ACHN (cell line): ENCODE measurements around the gene TRIB2.
A peak's percentile ranks its signal among the peaks of the same experiment; 100 is the strongest.
"Not testable (repeated sequence)": the region's sequence is repeated elsewhere in the genome, so short reads cannot be mapped to it uniquely, and the experiment has no call there.

Experiments
- DNase-seq: peaks from one replicate; pipeline ENCODE4 v3.0.0-alpha.2; 2015
- in situ Hi-C: cut with HindIII; loops from 2 replicates; pipeline ENCODE4 v1.10.0; 2017; ENCODE audit warnings: low sequenced_read_pairs, low pct_ligation_motif_present, low pct_unique_long_range_greater_than_20kb

TRIB2 gene

GRCh38 chr2:12716282-12717190 lies at the start of gene TRIB2:
Gene TRIB2 (plus strand): TSS chr2:12716936. CDS start chr2:12718308, 1,372 bp downstream.
- DNase-seq = peak; percentile 84
- in situ Hi-C loops = no loop called here

GRCh38 chr2:12669036-12669435 lies 47.7 kb upstream of the TRIB2 start:
- no peak for DNase-seq
- in situ Hi-C loops = no loop called here

GRCh38 chr2:12672711-12673315 lies 43.9 kb upstream of the TRIB2 start:
- in situ Hi-C loops = no loop called here
- DNase-seq = no peak

GRCh38 chr2:12674644-12675328 lies 42.0 kb upstream of the TRIB2 start:
- in situ Hi-C loops = no loop called here
- DNase-seq = no peak

- no peak for DNase-seq
- in situ Hi-C loops = no loop called here
Measured at GRCh38 chr2:12675352-12675795, 41.4 kb upstream of the TRIB2 start.

- in situ Hi-C loops = no loop called here
- DNase-seq = no peak
Measured at GRCh38 chr2:12675801-12676200, 40.9 kb upstream of the TRIB2 start.

- in situ Hi-C loops = no loop called here
- DNase-seq = no peak
Measured at GRCh38 chr2:12676771-12677170, 40.0 kb upstream of the TRIB2 start.

- in situ Hi-C loops = no loop called here
- no peak for DNase-seq
Measured at GRCh38 chr2:12678186-12678585, 38.5 kb upstream of the TRIB2 start.

- DNase-seq = no peak
- in situ Hi-C loops = no loop called here
Measured at GRCh38 chr2:12679550-12680072, 37.1 kb upstream of the TRIB2 start.

GRCh38 chr2:12680115-12680514 lies 36.6 kb upstream of the TRIB2 start:
- in situ Hi-C loops, DNase-seq: not testable (repeated sequence)

- DNase-seq = no peak
- in situ Hi-C loops = no loop called here
Measured at GRCh38 chr2:12682017-12682416, 34.7 kb upstream of the TRIB2 start.

- in situ Hi-C loops = no loop called here
- DNase-seq = no peak
Measured at GRCh38 chr2:12683457-12684100, 33.2 kb upstream of the TRIB2 start.

- in situ Hi-C loops = no loop called here
- DNase-seq = no peak
Measured at GRCh38 chr2:12684471-12684936, 32.2 kb upstream of the TRIB2 start.

- DNase-seq = no peak
- in situ Hi-C loops = no loop called here
Measured at GRCh38 chr2:12685145-12685544, 31.6 kb upstream of the TRIB2 start.

- no peak for DNase-seq
Measured at GRCh38 chr2:12685956-12686355, 30.8 kb upstream of the TRIB2 start.

GRCh38 chr2:12686708-12687283 lies 29.9 kb upstream of the TRIB2 start:
- DNase-seq = no peak
- in situ Hi-C loops = no loop called here

More at GRCh38 chr2:12685956-12686355, 30.8 kb upstream of the TRIB2 start:
- in situ Hi-C loops = no loop called here

GRCh38 chr2:12688091-12688490 lies 28.6 kb upstream of the TRIB2 start:
- no peak for DNase-seq
- in situ Hi-C loops = no loop called here

GRCh38 chr2:12688893-12689292 lies 27.8 kb upstream of the TRIB2 start:
- in situ Hi-C loops = no loop called here

More at GRCh38 chr2:12688893-12689292, 27.8 kb upstream of the TRIB2 start:
- DNase-seq = no peak
